H1 (cell line): ENCODE measurements around the gene ARHGEF28. TPM values are rescaled to one million over a fixed set of nuclear protein-coding genes. Genes with fewer than 3 reads are reported as not detected.

ENCODE experiments used
- HDAC6 ChIP-seq: IDR thresholded peaks from one replicate; pipeline ENCODE4 v1.7.1; 2012; ENCODE audit warnings: low read depth, mild to moderate bottlenecking, inconsistent platforms, low read length, moderate library complexity
- polyA plus RNA-seq, 7 experiments: library from polyadenylated mRNA; depleted of rRNA in 3 of 7; stranded (reverse) in 5 of 7; unstranded in 2 of 7; fragments of >200 nt in 5 of 7; fragments of 200-250 nt in 2 of 7; gene quantifications; 1 replicate in 5 of 7; 2 replicates in 1 of 7; 4 replicates in 1 of 7; pipeline versions ENCODE4 v1.2.1 to v1.2.3, GENCODE V29; 2011 to 2013; ENCODE audit warnings: missing spikeins in 2 of 7, mixed read lengths in 2 of 7
- total RNA-seq: library from RNA; stranded (reverse); fragmentation: NEBNext Ultra II Directional; extraction: Animal tissue kit (Norgen Biotek cat#: 25700); gene quantifications from 2 replicates; pipeline ENCODE4 v1.2.1, GENCODE V29; 2021

The ARHGEF28 gene
- total and polyA plus RNA-seq, 2 of the 8 experiments (the other 6 are each of a cell fraction or from before 2014, with no cell fraction given) = 0.33 to 1.0 TPM

DNA sequence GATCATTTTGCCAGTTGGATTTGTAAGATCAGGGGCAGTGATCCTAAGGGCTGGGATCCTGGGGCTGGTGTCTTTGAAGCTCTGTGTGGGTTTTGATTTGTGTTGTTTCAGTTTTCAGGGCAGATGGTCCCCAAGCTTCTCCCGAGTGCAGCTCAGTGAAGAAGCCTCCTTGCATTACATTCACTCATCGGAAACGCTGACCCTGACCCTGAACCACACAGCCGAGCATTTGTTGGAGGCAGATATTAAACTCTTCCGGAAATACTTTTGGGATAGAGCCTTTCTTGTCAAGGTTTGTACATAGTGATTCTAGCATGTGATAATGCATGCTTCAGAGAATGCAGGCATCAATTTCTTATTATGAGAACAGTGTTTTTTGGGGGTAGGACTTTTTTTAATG is 150.4 kb downstream of the ARHGEF28 start (continued):
- TF ChIP-seq HDAC6 = no peak
